Measurements from ENCODE around the gene LAPTM4A.

Gene LAPTM4A

DNA sequence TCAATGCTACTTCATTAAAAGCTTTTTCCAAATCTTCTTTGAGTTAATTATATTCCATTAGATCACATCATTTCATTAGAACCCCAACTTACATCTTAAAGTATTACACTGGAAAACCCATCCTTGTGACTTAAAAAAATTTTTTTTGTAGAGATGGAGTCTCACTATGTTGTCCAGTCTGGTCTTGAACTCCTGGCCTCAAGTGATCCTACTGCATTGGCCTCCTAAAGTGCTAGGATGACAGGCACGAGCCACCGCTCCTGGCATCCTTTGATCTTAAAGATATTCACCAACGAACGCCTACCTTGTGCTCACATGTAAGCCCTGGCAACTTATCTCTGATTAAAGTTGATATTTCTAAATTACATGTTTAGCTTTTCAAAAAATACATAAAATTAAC, 6.7 kb downstream of the LAPTM4A start:
- Histone ChIP-seq H3K4me3 (replicated peaks; ENCODE audit: insufficient read depth, low read length) (no peak overlapping the region), H3K27ac (replicated peaks) (no peak overlapping the region), H3K27me3 (ENCODE audit: insufficient read depth, poor library complexity, severe bottlenecking) (no peaks in the 10 kb centered on the region)
- TF ChIP-seq GABPA (IDR thresholded peaks at IDR 0.05; ENCODE audit: low read depth) (no peak), SPI1 (IDR thresholded peaks at IDR 0.05; ENCODE audit: borderline replicate concordance, low read depth) (no peak), REST (IDR thresholded peaks at IDR 0.05; ENCODE audit: insufficient replicate concordance, low read depth) (no peak), CTCF (IDR thresholded peaks at IDR 0.05; ENCODE audit: insufficient read depth, low read length) (no peak), POLR2AphosphoS5 (IDR thresholded peaks at IDR 0.05; ENCODE audit: low read depth) (no peak)
- no peak for DNase-seq (ENCODE audit: low read depth in 1 of 2, low spot score in 1 of 2)

- TF ChIP-seq REST (IDR thresholded peaks at IDR 0.05; ENCODE audit: insufficient replicate concordance, low read depth) (no peak), CTCF (IDR thresholded peaks at IDR 0.05; ENCODE audit: insufficient read depth, low read length) (no peak), GABPA (IDR thresholded peaks at IDR 0.05; ENCODE audit: low read depth) (no peak), SPI1 (IDR thresholded peaks at IDR 0.05; ENCODE audit: borderline replicate concordance, low read depth) (no peak)
- no peak overlapping the region for H3K27ac ChIP-seq (replicated peaks)
Measured at GRCh38 chr2:20042531-20042930, 8.9 kb downstream of the LAPTM4A start.

GRCh38 chr2:20040489-20041172, 10.8 kb downstream of the LAPTM4A start:
- DNase-seq (ENCODE audit: low read depth in 1 of 2, low spot score in 1 of 2) = no peak
- Histone ChIP-seq H3K27ac (replicated peaks) (no peak overlapping the region), H3K4me3 (replicated peaks; ENCODE audit: insufficient read depth, low read length) (no peak overlapping the region), H3K27me3 (ENCODE audit: insufficient read depth, poor library complexity, severe bottlenecking) (no peaks in the 10 kb centered on the region)
- TF ChIP-seq REST (IDR thresholded peaks at IDR 0.05; ENCODE audit: insufficient replicate concordance, low read depth) = no peak
- TF ChIP-seq GABPA (IDR thresholded peaks at IDR 0.05; ENCODE audit: low read depth) = no peak
- TF ChIP-seq POLR2AphosphoS5 (IDR thresholded peaks at IDR 0.05; ENCODE audit: low read depth) = no peak
- TF ChIP-seq SPI1 (IDR thresholded peaks at IDR 0.05; ENCODE audit: borderline replicate concordance, low read depth) = no peak
- no peak for TF ChIP-seq CTCF (IDR thresholded peaks at IDR 0.05; ENCODE audit: insufficient read depth, low read length)

More at GRCh38 chr2:20042531-20042930, 8.9 kb downstream of the LAPTM4A start:
- no peak overlapping the region for H3K4me3 ChIP-seq (replicated peaks; ENCODE audit: insufficient read depth, low read length)
- no peaks in the 10 kb centered on the region for H3K27me3 ChIP-seq (ENCODE audit: insufficient read depth, poor library complexity, severe bottlenecking)
- no peak for DNase-seq (ENCODE audit: low read depth in 1 of 2, low spot score in 1 of 2)
